ENCODE measurements around the gene LEFTY2. TPM values are rescaled to one million over a fixed set of nuclear protein-coding genes. Genes with fewer than 3 reads are reported as not detected.

LEFTY2 gene
- total and polyA plus RNA-seq, 3 donors from 2014 or later: 4.2 to 10.0 (median 4.7) TPM

GRCh38 chr1:225962440-225962975 is 21.5 kb upstream of the LEFTY2 start:
- no peaks in the 10 kb centered on the region for H3K9me3 ChIP-seq
- H3K36me3 ChIP-seq (ENCODE audit: low read depth, missing control alignments): no peaks in the 10 kb centered on the region
- intact Hi-C loops (cut with DNase I; ENCODE audit: low total_unique reads): no loop called here
- DNase-seq: peak; percentile 79
- no peaks in the 10 kb centered on the region for H3K27me3 ChIP-seq
- TF ChIP-seq POLR2A (IDR thresholded peaks at IDR 0.05): no peak
- TF ChIP-seq CTCF (IDR thresholded peaks at IDR 0.05): peak in 2 of 3 experiments; percentile 39 to 61
- WGBS, 2 donors: 16 to 27% methylated on average over 21 of the region's 21 CpGs
- H3K4me1 ChIP-seq: no peaks in the 10 kb centered on the region
- H3K27ac ChIP-seq: no peak overlapping the region
- peak overlapping the region in 1 of 2 donors; percentile 7 for H3K4me3 ChIP-seq

GRCh38 chr1:225961659-225962439 is 20.8 kb upstream of the LEFTY2 start:
- Histone ChIP-seq H3K9me3 (no peaks in the 10 kb centered on the region), H3K4me3 (no peak overlapping the region), H3K4me1 (no peaks in the 10 kb centered on the region), H3K27ac (no peak overlapping the region), H3K36me3 (ENCODE audit: low read depth, missing control alignments) (no peaks in the 10 kb centered on the region), H3K27me3 (no peaks in the 10 kb centered on the region)
- TF ChIP-seq CTCF (IDR thresholded peaks at IDR 0.05) (no peak), POLR2A (IDR thresholded peaks at IDR 0.05) (no peak)
- 34 to 49% methylated on average over 20 of the region's 20 CpGs for WGBS, 2 donors
- DNase-seq: no peak
- intact Hi-C loops (cut with DNase I; ENCODE audit: low total_unique reads): no loop called here

GRCh38 chr1:225958041-225958440 is 17.0 kb upstream of the LEFTY2 start:
- intact Hi-C loops (cut with DNase I; ENCODE audit: low total_unique reads): no loop called here
- no peak for DNase-seq
- 90 to 94% methylated on average over 3 of the region's 3 CpGs for WGBS, 2 donors

GRCh38 chr1:225954753-225955152 is 13.7 kb upstream of the LEFTY2 start:
- intact Hi-C loops (cut with DNase I; ENCODE audit: low total_unique reads): no loop called here
- H3K27ac ChIP-seq: no peak overlapping the region
- H3K4me3 ChIP-seq: no peak overlapping the region
- 69 to 95% methylated on average over 1 of the region's 1 CpG for WGBS, 2 donors
- TF ChIP-seq CTCF (IDR thresholded peaks at IDR 0.05) (no peak), POLR2A (IDR thresholded peaks at IDR 0.05) (no peak)
- H3K27me3 ChIP-seq: no peaks in the 10 kb centered on the region
- H3K36me3 ChIP-seq (ENCODE audit: low read depth, missing control alignments): no peaks in the 10 kb centered on the region
- no peaks in the 10 kb centered on the region for H3K4me1 ChIP-seq
- no peak for DNase-seq
- no peaks in the 10 kb centered on the region for H3K9me3 ChIP-seq

More at GRCh38 chr1:225958041-225958440, 17.0 kb upstream of the LEFTY2 start:
- Histone ChIP-seq H3K36me3 (ENCODE audit: low read depth, missing control alignments) (no peaks in the 10 kb centered on the region), H3K4me3 (no peak overlapping the region), H3K9me3 (no peaks in the 10 kb centered on the region), H3K27ac (no peak overlapping the region), H3K27me3 (no peaks in the 10 kb centered on the region), H3K4me1 (no peaks in the 10 kb centered on the region)
- TF ChIP-seq CTCF (IDR thresholded peaks at IDR 0.05) (no peak), POLR2A (IDR thresholded peaks at IDR 0.05) (no peak)

Data from testis (tissue), 3 donors.